PFSK-1 (cell line): Measurements from ENCODE around the gene CAMTA1.

Experiments used
- POLR2AphosphoS5 ChIP-seq: IDR thresholded peaks from 2 replicates; pipeline ENCODE4 v1.6.1; 2012; ENCODE audit warnings: low read depth, mild to moderate bottlenecking, control low read depth, low read length, moderate library complexity
- REST ChIP-seq, 2 experiments: IDR thresholded peaks; 2 replicates each; pipeline versions ENCODE4 v1.6.1 to v1.8.0; 2011 to 2012; ENCODE audit warnings: low read depth in 2 of 2, low read length in 2 of 2, control low read depth in 1 of 2, inconsistent platforms in 1 of 2, mild to moderate bottlenecking in 1 of 2, moderate library complexity in 1 of 2; ENCODE audit not compliant: insufficient read depth in 1 of 2
- SIN3A ChIP-seq: IDR thresholded peaks from 2 replicates; pipeline ENCODE4 v1.6.1; 2012; ENCODE audit warnings: mild to moderate bottlenecking, low read length, moderate library complexity, borderline replicate concordance; ENCODE audit not compliant: insufficient read depth
- TAF1 ChIP-seq: IDR thresholded peaks from 2 replicates; pipeline ENCODE4 v1.6.1; 2012; ENCODE audit warnings: low read length, control low read depth, borderline replicate concordance; ENCODE audit not compliant: insufficient read depth

DNA sequence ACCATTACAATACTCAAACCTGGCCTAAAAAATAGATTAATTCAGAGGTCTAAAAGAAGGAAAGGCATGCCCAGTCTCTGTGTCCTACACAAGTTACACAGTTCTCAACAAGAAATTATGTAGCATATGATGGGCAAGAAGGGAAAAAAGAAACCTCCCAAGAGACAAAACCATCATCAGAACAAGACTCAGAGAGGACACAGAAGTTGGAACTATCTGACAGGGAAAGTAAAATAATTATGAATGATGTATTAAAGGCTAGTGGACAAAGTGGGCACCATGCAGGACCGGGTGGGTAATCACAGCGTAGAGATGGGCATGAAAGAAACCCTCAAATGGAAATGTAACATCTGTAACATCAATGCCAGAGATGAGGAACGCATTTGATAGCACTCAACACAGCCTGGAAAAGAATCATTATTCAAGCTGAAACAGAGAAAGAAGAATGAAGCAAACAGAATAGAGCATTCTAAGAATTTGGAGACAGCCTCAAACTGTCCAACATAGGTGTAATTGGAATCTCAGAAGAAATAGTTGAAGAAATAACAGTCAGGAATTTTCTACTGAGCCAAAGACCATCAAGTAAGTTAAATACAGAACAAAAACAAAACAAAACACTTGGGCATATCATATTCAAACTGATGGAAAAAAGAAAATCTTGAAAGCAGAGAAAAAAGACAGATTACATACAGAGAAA lies 1028.6 kb downstream of the CAMTA1 start:
- TF ChIP-seq TAF1 = no peak
- TF ChIP-seq POLR2AphosphoS5 = no peak
- no peak for TF ChIP-seq REST (IDR thresholded peaks at IDR 0.05; ENCODE audit: insufficient read depth in 1 of 2, low read depth in 2 of 2, low read length in 2 of 2)
- TF ChIP-seq SIN3A = no peak
